Measurements from ENCODE around the gene RFX3.

Gene RFX3

GRCh38 chr9:3243683-3244082 is 282.1 kb downstream of the RFX3 start:
- no peaks in the 10 kb centered on the region for H3K36me3 ChIP-seq (ENCODE audit: control insufficient read depth, insufficient read depth, low read length)
- H3K4me3 ChIP-seq (ENCODE audit: insufficient read depth, low read depth, low read length), result no peak overlapping the region
- WGBS, 2 experiments, result 90 to 96% methylated on average over 4 of the region's 4 CpGs
- H3K27me3 ChIP-seq (ENCODE audit: control insufficient read depth, insufficient read depth, low read length, poor library complexity, severe bottlenecking), result no peaks in the 10 kb centered on the region
- H3K4me1 ChIP-seq (ENCODE audit: control insufficient read depth, insufficient read depth, low read length), result no peaks in the 10 kb centered on the region
- H3K9me3 ChIP-seq (ENCODE audit: control insufficient read depth, low read length), result no peaks in the 10 kb centered on the region
- no peak overlapping the region for H3K27ac ChIP-seq (ENCODE audit: insufficient read depth, low read depth, low read length, poor library complexity, severe bottlenecking)

GRCh38 chr9:3241290-3241689 is 284.5 kb downstream of the RFX3 start:
- Histone ChIP-seq H3K9me3 (ENCODE audit: control insufficient read depth, low read length) (no peaks in the 10 kb centered on the region), H3K27ac (ENCODE audit: insufficient read depth, low read depth, low read length, poor library complexity, severe bottlenecking) (no peak overlapping the region), H3K4me1 (ENCODE audit: control insufficient read depth, insufficient read depth, low read length) (no peaks in the 10 kb centered on the region), H3K36me3 (ENCODE audit: control insufficient read depth, insufficient read depth, low read length) (no peaks in the 10 kb centered on the region), H3K4me3 (ENCODE audit: insufficient read depth, low read depth, low read length) (no peak overlapping the region), H3K27me3 (ENCODE audit: control insufficient read depth, insufficient read depth, low read length, poor library complexity, severe bottlenecking) (no peaks in the 10 kb centered on the region)
- 13 to 27% methylated on average over 3 of the region's 3 CpGs for WGBS, 2 experiments

GRCh38 chr9:3240656-3241268 is 285.0 kb downstream of the RFX3 start:
- Histone ChIP-seq H3K27ac (ENCODE audit: insufficient read depth, low read depth, low read length, poor library complexity, severe bottlenecking) (no peak overlapping the region), H3K4me1 (ENCODE audit: control insufficient read depth, insufficient read depth, low read length) (no peaks in the 10 kb centered on the region), H3K4me3 (ENCODE audit: insufficient read depth, low read depth, low read length) (no peak overlapping the region), H3K36me3 (ENCODE audit: control insufficient read depth, insufficient read depth, low read length) (no peaks in the 10 kb centered on the region), H3K27me3 (ENCODE audit: control insufficient read depth, insufficient read depth, low read length, poor library complexity, severe bottlenecking) (no peaks in the 10 kb centered on the region), H3K9me3 (ENCODE audit: control insufficient read depth, low read length) (no peaks in the 10 kb centered on the region)
- 21 to 41% methylated on average over 1 to 3 of the region's 3 CpGs for WGBS, 2 experiments

DNA sequence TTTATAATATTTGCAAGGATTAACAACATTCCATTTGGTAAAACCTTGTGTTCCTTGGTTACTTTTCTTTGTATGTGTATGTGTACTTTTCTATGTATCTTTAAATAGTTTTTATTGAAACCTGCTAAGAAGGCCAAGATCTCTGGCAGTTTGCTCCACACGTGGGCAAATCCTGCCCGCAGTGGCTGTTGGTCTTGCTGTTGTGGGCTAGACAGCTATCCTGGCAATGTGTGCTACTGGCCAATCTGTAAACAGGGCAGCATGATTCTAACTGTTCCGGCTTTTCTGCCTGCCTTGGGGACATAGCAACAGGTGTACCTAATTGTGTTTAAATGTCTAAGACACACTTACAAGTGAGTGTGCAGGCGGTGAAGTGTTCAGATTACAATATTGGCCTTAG is 286.6 kb downstream of the RFX3 start:
- Histone ChIP-seq H3K4me3 (ENCODE audit: insufficient read depth, low read depth, low read length) (no peak overlapping the region), H3K27me3 (ENCODE audit: control insufficient read depth, insufficient read depth, low read length, poor library complexity, severe bottlenecking) (no peaks in the 10 kb centered on the region), H3K4me1 (ENCODE audit: control insufficient read depth, insufficient read depth, low read length) (no peaks in the 10 kb centered on the region), H3K27ac (ENCODE audit: insufficient read depth, low read depth, low read length, poor library complexity, severe bottlenecking) (no peak overlapping the region), H3K9me3 (ENCODE audit: control insufficient read depth, low read length) (no peaks in the 10 kb centered on the region), H3K36me3 (ENCODE audit: control insufficient read depth, insufficient read depth, low read length) (no peaks in the 10 kb centered on the region)
- WGBS, 2 experiments, result 93 to 96% methylated on average over 4 of the region's 4 CpGs

DNA sequence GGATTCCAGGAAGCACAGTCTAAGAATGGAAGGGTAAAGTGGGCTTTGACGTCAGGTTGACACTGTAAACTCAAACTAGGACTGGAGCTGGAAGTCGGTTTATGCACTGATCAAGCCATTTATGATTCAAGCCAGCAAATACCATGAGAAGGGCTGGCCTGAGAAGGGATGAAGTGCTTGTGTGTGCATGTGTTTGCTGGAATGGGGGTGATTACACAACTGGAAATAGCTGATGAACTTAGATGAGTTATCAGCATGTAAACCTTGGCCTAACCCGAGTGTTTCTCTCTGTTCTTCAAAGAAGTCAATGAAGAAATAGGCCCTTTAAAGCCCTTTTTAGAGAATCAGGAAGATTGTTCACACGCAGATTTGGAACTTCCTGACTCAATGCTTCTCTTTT is 287.6 kb downstream of the RFX3 start:
- Histone ChIP-seq H3K4me1 (ENCODE audit: control insufficient read depth, insufficient read depth, low read length) (no peaks in the 10 kb centered on the region), H3K36me3 (ENCODE audit: control insufficient read depth, insufficient read depth, low read length) (no peaks in the 10 kb centered on the region), H3K27ac (ENCODE audit: insufficient read depth, low read depth, low read length, poor library complexity, severe bottlenecking) (no peak overlapping the region), H3K27me3 (ENCODE audit: control insufficient read depth, insufficient read depth, low read length, poor library complexity, severe bottlenecking) (no peaks in the 10 kb centered on the region), H3K4me3 (ENCODE audit: insufficient read depth, low read depth, low read length) (no peak overlapping the region), H3K9me3 (ENCODE audit: control insufficient read depth, low read length) (no peaks in the 10 kb centered on the region)
- WGBS, 2 experiments, result 94 to 95% methylated on average over 4 of the region's 4 CpGs

DNA sequence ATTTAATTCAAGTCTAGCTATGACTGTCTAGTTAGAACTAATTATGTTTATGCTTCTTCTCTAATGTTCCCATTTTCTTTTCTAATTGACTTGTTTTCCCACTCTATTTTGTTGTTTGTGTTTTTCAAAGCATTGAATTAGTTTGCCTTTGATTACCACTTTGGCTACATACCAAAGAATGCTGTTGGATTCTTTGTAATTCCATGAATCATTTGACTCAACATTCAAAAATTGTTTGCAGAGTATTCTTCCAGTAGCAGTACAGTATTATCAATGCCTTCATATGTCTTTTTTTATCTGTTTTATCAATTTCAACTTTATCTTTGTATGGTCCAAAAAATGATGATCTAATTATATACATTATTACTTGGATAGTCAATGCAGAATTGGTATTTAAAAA is 288.7 kb downstream of the RFX3 start:
- H3K4me3 ChIP-seq (ENCODE audit: insufficient read depth, low read depth, low read length), result no peak overlapping the region
- no peaks in the 10 kb centered on the region for H3K27me3 ChIP-seq (ENCODE audit: control insufficient read depth, insufficient read depth, low read length, poor library complexity, severe bottlenecking)
- no peaks in the 10 kb centered on the region for H3K9me3 ChIP-seq (ENCODE audit: control insufficient read depth, low read length)
- no peak overlapping the region for H3K27ac ChIP-seq (ENCODE audit: insufficient read depth, low read depth, low read length, poor library complexity, severe bottlenecking)
- no peaks in the 10 kb centered on the region for H3K36me3 ChIP-seq (ENCODE audit: control insufficient read depth, insufficient read depth, low read length)
- no peaks in the 10 kb centered on the region for H3K4me1 ChIP-seq (ENCODE audit: control insufficient read depth, insufficient read depth, low read length)

DNA sequence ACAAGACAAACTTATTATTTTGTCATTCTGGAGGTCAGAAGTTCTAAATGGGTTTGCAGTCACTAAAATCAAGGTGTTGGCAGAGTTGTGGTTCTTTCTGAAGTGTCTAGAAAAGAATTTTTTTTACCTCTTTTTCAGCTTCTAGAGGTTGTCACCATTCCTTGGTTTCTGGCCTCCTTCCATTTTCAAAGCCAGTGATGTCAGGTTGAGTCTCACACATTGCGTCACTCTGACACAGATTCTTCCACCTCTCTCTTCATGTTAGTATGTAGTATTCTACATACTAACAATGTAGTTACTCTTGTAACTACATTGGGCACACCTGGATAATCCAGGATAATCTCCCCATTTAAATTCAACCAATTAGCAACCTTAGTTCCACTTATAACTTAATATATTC is 290.3 kb downstream of the RFX3 start:
- H3K4me3 ChIP-seq (ENCODE audit: insufficient read depth, low read depth, low read length), result no peak overlapping the region
- no peaks in the 10 kb centered on the region for H3K4me1 ChIP-seq (ENCODE audit: control insufficient read depth, insufficient read depth, low read length)
- WGBS, 2 experiments, result 100% methylated on average over 1 of the region's 1 CpG; no CpG with 5 or more reads in 1 of the 2 experiments
- H3K27ac ChIP-seq (ENCODE audit: insufficient read depth, low read depth, low read length, poor library complexity, severe bottlenecking), result no peak overlapping the region
- H3K27me3 ChIP-seq (ENCODE audit: control insufficient read depth, insufficient read depth, low read length, poor library complexity, severe bottlenecking), result no peaks in the 10 kb centered on the region
- no peaks in the 10 kb centered on the region for H3K36me3 ChIP-seq (ENCODE audit: control insufficient read depth, insufficient read depth, low read length)
- no peaks in the 10 kb centered on the region for H3K9me3 ChIP-seq (ENCODE audit: control insufficient read depth, low read length)

- Histone ChIP-seq H3K27me3 (ENCODE audit: control insufficient read depth, insufficient read depth, low read length, poor library complexity, severe bottlenecking) (no peaks in the 10 kb centered on the region), H3K9me3 (ENCODE audit: control insufficient read depth, low read length) (no peaks in the 10 kb centered on the region), H3K27ac (ENCODE audit: insufficient read depth, low read depth, low read length, poor library complexity, severe bottlenecking) (no peak overlapping the region), H3K4me1 (ENCODE audit: control insufficient read depth, insufficient read depth, low read length) (no peaks in the 10 kb centered on the region), H3K36me3 (ENCODE audit: control insufficient read depth, insufficient read depth, low read length) (no peaks in the 10 kb centered on the region), H3K4me3 (ENCODE audit: insufficient read depth, low read depth, low read length) (no peak overlapping the region)
- 94 to 95% methylated on average over 7 of the region's 7 CpGs for whole genome bisulfite sequencing, 2 experiments
Observed at GRCh38 chr9:3224931-3225330, 300.9 kb downstream of the RFX3 start.

GRCh38 chr9:3215658-3216057 is 310.1 kb downstream of the RFX3 start:
- WGBS, 2 experiments, result 100% methylated on average over 1 of the region's 1 CpG
- Histone ChIP-seq H3K4me3 (ENCODE audit: insufficient read depth, low read depth, low read length) (no peak overlapping the region), H3K27me3 (ENCODE audit: control insufficient read depth, insufficient read depth, low read length, poor library complexity, severe bottlenecking) (no peaks in the 10 kb centered on the region), H3K9me3 (ENCODE audit: control insufficient read depth, low read length) (no peaks in the 10 kb centered on the region), H3K27ac (ENCODE audit: insufficient read depth, low read depth, low read length, poor library complexity, severe bottlenecking) (no peak overlapping the region), H3K36me3 (ENCODE audit: control insufficient read depth, insufficient read depth, low read length) (no peaks in the 10 kb centered on the region), H3K4me1 (ENCODE audit: control insufficient read depth, insufficient read depth, low read length) (peaks cover 4% of the 10 kb centered on the region)

DNA sequence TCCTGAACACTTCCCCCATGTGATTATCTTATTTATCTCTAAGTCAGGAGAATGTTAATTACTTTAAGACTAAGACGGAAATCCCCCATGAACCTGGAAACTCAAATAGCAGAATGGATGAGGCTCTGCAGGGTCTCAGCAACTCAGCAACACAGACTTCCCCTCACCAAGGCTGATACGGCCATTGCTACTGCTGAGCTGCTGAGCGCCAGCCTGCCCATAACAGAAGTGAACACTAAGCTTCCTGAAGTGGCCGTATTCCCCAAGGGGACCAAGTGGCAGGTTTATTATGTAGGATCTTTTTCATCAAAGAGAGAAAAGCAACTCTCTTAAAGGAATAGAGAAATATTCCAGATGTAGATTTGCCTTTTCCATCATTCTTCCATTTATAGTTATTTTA is 311.1 kb downstream of the RFX3 start:
- H3K27me3 ChIP-seq (ENCODE audit: control insufficient read depth, insufficient read depth, low read length, poor library complexity, severe bottlenecking), result no peaks in the 10 kb centered on the region
- peaks cover 4% of the 10 kb centered on the region for H3K4me1 ChIP-seq (ENCODE audit: control insufficient read depth, insufficient read depth, low read length)
- H3K4me3 ChIP-seq (ENCODE audit: insufficient read depth, low read depth, low read length), result no peak overlapping the region
- no peaks in the 10 kb centered on the region for H3K9me3 ChIP-seq (ENCODE audit: control insufficient read depth, low read length)
- 68 to 74% methylated on average over 4 of the region's 4 CpGs for WGBS, 2 experiments
- no peaks in the 10 kb centered on the region for H3K36me3 ChIP-seq (ENCODE audit: control insufficient read depth, insufficient read depth, low read length)
- no peak overlapping the region for H3K27ac ChIP-seq (ENCODE audit: insufficient read depth, low read depth, low read length, poor library complexity, severe bottlenecking)
